ENCODE results near the gene VAT1L. TPM values are rescaled to one million over a fixed set of nuclear protein-coding genes. Genes with fewer than 3 reads are reported as not detected.

VAT1L gene
- polyA plus RNA-seq, 1 of the 3 experiments (the other 2 are of a cell fraction): 52.5 TPM

GRCh38 chr16:77758046-77758445 lies 30.3 kb upstream of the VAT1L start:
- WGBS (ENCODE audit: low lambda C conversion rate): 82% methylated on average over 5 of the region's 5 CpGs
- no peaks in the 10 kb centered on the region for H3F3A ChIP-seq (replicated peaks; ENCODE audit: insufficient read depth)
- no peaks in the 10 kb centered on the region for H3K27me3 ChIP-seq (ENCODE audit: insufficient read depth)
- no peak overlapping the region for H3K4me3 ChIP-seq (ENCODE audit: low read depth in 2 of 2, low read length in 1 of 2)
- H3K27ac ChIP-seq (ENCODE audit: low read depth in 2 of 2, low read length in 1 of 2): no peak overlapping the region
- H3K9me3 ChIP-seq: no peaks in the 10 kb centered on the region
- H4K20me1 ChIP-seq (ENCODE audit: insufficient read depth): no peaks in the 10 kb centered on the region
- no peak for TF ChIP-seq MEF2A (IDR thresholded peaks at IDR 0.05; ENCODE audit: borderline replicate concordance, low read depth)
- TF ChIP-seq SMC3 (IDR thresholded peaks at IDR 0.05; ENCODE audit: low read depth, low read length): no peak
- no peak for TF ChIP-seq ZBTB33 (IDR thresholded peaks at IDR 0.05; ENCODE audit: borderline replicate concordance, low read depth)
- TF ChIP-seq FOSL2 (IDR thresholded peaks at IDR 0.05; ENCODE audit: borderline replicate concordance, low read depth): no peak
- no peak for TF ChIP-seq MAX (IDR thresholded peaks at IDR 0.05; ENCODE audit: low read depth)
- no peak for TF ChIP-seq TCF12 (IDR thresholded peaks at IDR 0.05)
- no peak for TF ChIP-seq YY1 (IDR thresholded peaks at IDR 0.05; ENCODE audit: low read depth)
- TF ChIP-seq USF2 (IDR thresholded peaks at IDR 0.05; ENCODE audit: borderline replicate concordance, low read depth, low read length): no peak
- no peak for TF ChIP-seq PBX3 (IDR thresholded peaks at IDR 0.05)
- TF ChIP-seq RXRA (IDR thresholded peaks at IDR 0.05; ENCODE audit: borderline replicate concordance, low read depth): no peak
- TF ChIP-seq POLR2AphosphoS5 (IDR thresholded peaks at IDR 0.05; ENCODE audit: low read depth, low read length): no peak
- no peak for TF ChIP-seq REST (IDR thresholded peaks at IDR 0.05; ENCODE audit: low read depth, low read length)
- no peak for TF ChIP-seq JUND (IDR thresholded peaks at IDR 0.05)
- no peak for TF ChIP-seq IRF3 (IDR thresholded peaks at IDR 0.05; ENCODE audit: low read depth, low read length)
- TF ChIP-seq RCOR1 (IDR thresholded peaks at IDR 0.05; ENCODE audit: low read length): no peak
- no peaks in the 10 kb centered on the region for H3K36me3 ChIP-seq (replicated peaks in 1 of 2; ENCODE audit: control insufficient read depth in 1 of 2, insufficient read depth in 2 of 2, low read length in 1 of 2)
- no peak overlapping the region for H2AFZ ChIP-seq (ENCODE audit: low read depth)
- CTCF ChIA-PET: no interaction called here
- no peak overlapping the region for H3K4me2 ChIP-seq
- H3K4me1 ChIP-seq (ENCODE audit: control insufficient read depth in 1 of 2, insufficient read depth in 2 of 2, low read depth in 1 of 2, low read length in 1 of 2): peaks cover 0 to 5% of the 10 kb centered on the region in 2 experiments; a peak in 1 of 4 replicates
- H3K9ac ChIP-seq: no peak overlapping the region
- no peaks in the 10 kb centered on the region for H3K79me2 ChIP-seq (ENCODE audit: insufficient read depth)
- DNase-seq: no peak
- POLR2A ChIA-PET: no interaction called here
- H3K9me2 ChIP-seq: no peaks in the 10 kb centered on the region
